ENCODE measurements around the gene SMCHD1.

The SMCHD1 gene

GRCh38 chr18:2655178-2655953 is at the start of gene SMCHD1:
TSS of gene SMCHD1 (plus strand) at chr18:2655726. CDS start at chr18:2656076, 350 bp downstream.
- peak within 1 kb of the TSS; percentile 95 for H3K9ac ChIP-seq (ENCODE audit: low read depth, low read length)
- H3K4me1 ChIP-seq (ENCODE audit: insufficient read depth, low read length) = peaks cover 15% of the 10 kb centered on the region
- H3K36me3 ChIP-seq (ENCODE audit: insufficient read depth, low read length) = no peaks in the 10 kb centered on the region
- H3K9me3 ChIP-seq (ENCODE audit: control insufficient read depth, insufficient read depth, low read length) = no peaks in the 10 kb centered on the region

- H3K36me3 ChIP-seq (ENCODE audit: insufficient read depth, low read length) = peaks cover 12% of the 10 kb centered on the region
- H3K9ac ChIP-seq (ENCODE audit: low read depth, low read length) = no peak overlapping the region
- H3K9me3 ChIP-seq (ENCODE audit: control insufficient read depth, insufficient read depth, low read length) = no peaks in the 10 kb centered on the region
- H3K4me1 ChIP-seq (ENCODE audit: insufficient read depth, low read length) = no peaks in the 10 kb centered on the region
Observed at GRCh38 chr18:2606335-2606734, 49.2 kb upstream of the SMCHD1 start.

GRCh38 chr18:2609604-2610003 is 45.9 kb upstream of the SMCHD1 start:
- no peak overlapping the region for H3K9ac ChIP-seq (ENCODE audit: low read depth, low read length)
- no peaks in the 10 kb centered on the region for H3K4me1 ChIP-seq (ENCODE audit: insufficient read depth, low read length)
- H3K9me3 ChIP-seq (ENCODE audit: control insufficient read depth, insufficient read depth, low read length) = no peaks in the 10 kb centered on the region
- peaks cover 15% of the 10 kb centered on the region for H3K36me3 ChIP-seq (ENCODE audit: insufficient read depth, low read length)

GRCh38 chr18:2610549-2610948 is 45.0 kb upstream of the SMCHD1 start:
- peaks cover 19% of the 10 kb centered on the region for H3K36me3 ChIP-seq (ENCODE audit: insufficient read depth, low read length)
- H3K9me3 ChIP-seq (ENCODE audit: control insufficient read depth, insufficient read depth, low read length) = no peaks in the 10 kb centered on the region
- H3K9ac ChIP-seq (ENCODE audit: low read depth, low read length) = no peak overlapping the region
- no peaks in the 10 kb centered on the region for H3K4me1 ChIP-seq (ENCODE audit: insufficient read depth, low read length)

GRCh38 chr18:2612996-2613395 is 42.5 kb upstream of the SMCHD1 start:
- Histone ChIP-seq H3K9me3 (ENCODE audit: control insufficient read depth, insufficient read depth, low read length) (no peaks in the 10 kb centered on the region), H3K4me1 (ENCODE audit: insufficient read depth, low read length) (no peaks in the 10 kb centered on the region), H3K9ac (ENCODE audit: low read depth, low read length) (no peak overlapping the region), H3K36me3 (ENCODE audit: insufficient read depth, low read length) (peaks cover 19% of the 10 kb centered on the region)

GRCh38 chr18:2617401-2617998 is 38.0 kb upstream of the SMCHD1 start:
- no peaks in the 10 kb centered on the region for H3K9me3 ChIP-seq (ENCODE audit: control insufficient read depth, insufficient read depth, low read length)
- peaks cover 8% of the 10 kb centered on the region for H3K36me3 ChIP-seq (ENCODE audit: insufficient read depth, low read length)
- no peak overlapping the region for H3K9ac ChIP-seq (ENCODE audit: low read depth, low read length)
- H3K4me1 ChIP-seq (ENCODE audit: insufficient read depth, low read length) = no peaks in the 10 kb centered on the region

- Histone ChIP-seq H3K9me3 (ENCODE audit: control insufficient read depth, insufficient read depth, low read length) (no peaks in the 10 kb centered on the region), H3K9ac (ENCODE audit: low read depth, low read length) (no peak overlapping the region), H3K36me3 (ENCODE audit: insufficient read depth, low read length) (peaks cover 8% of the 10 kb centered on the region), H3K4me1 (ENCODE audit: insufficient read depth, low read length) (no peaks in the 10 kb centered on the region)
Observed at GRCh38 chr18:2618009-2618408, 37.5 kb upstream of the SMCHD1 start.

- Histone ChIP-seq H3K9me3 (ENCODE audit: control insufficient read depth, insufficient read depth, low read length) (no peaks in the 10 kb centered on the region), H3K9ac (ENCODE audit: low read depth, low read length) (no peak overlapping the region), H3K36me3 (ENCODE audit: insufficient read depth, low read length) (no peaks in the 10 kb centered on the region), H3K4me1 (ENCODE audit: insufficient read depth, low read length) (no peaks in the 10 kb centered on the region)
Observed at GRCh38 chr18:2625217-2625616, 30.3 kb upstream of the SMCHD1 start.

GRCh38 chr18:2627821-2628276 is 27.7 kb upstream of the SMCHD1 start:
- no peaks in the 10 kb centered on the region for H3K4me1 ChIP-seq (ENCODE audit: insufficient read depth, low read length)
- H3K36me3 ChIP-seq (ENCODE audit: insufficient read depth, low read length) = no peaks in the 10 kb centered on the region
- no peaks in the 10 kb centered on the region for H3K9me3 ChIP-seq (ENCODE audit: control insufficient read depth, insufficient read depth, low read length)
- no peak overlapping the region for H3K9ac ChIP-seq (ENCODE audit: low read depth, low read length)

GRCh38 chr18:2629003-2629402 is 26.5 kb upstream of the SMCHD1 start:
- no peaks in the 10 kb centered on the region for H3K4me1 ChIP-seq (ENCODE audit: insufficient read depth, low read length)
- H3K9me3 ChIP-seq (ENCODE audit: control insufficient read depth, insufficient read depth, low read length) = no peaks in the 10 kb centered on the region
- no peaks in the 10 kb centered on the region for H3K36me3 ChIP-seq (ENCODE audit: insufficient read depth, low read length)
- H3K9ac ChIP-seq (ENCODE audit: low read depth, low read length) = no peak overlapping the region

- H3K9me3 ChIP-seq (ENCODE audit: control insufficient read depth, insufficient read depth, low read length) = no peaks in the 10 kb centered on the region
- no peaks in the 10 kb centered on the region for H3K4me1 ChIP-seq (ENCODE audit: insufficient read depth, low read length)
- H3K36me3 ChIP-seq (ENCODE audit: insufficient read depth, low read length) = no peaks in the 10 kb centered on the region
- no peak overlapping the region for H3K9ac ChIP-seq (ENCODE audit: low read depth, low read length)
Observed at GRCh38 chr18:2635586-2635985, 19.9 kb upstream of the SMCHD1 start.

- Histone ChIP-seq H3K4me1 (ENCODE audit: insufficient read depth, low read length) (no peaks in the 10 kb centered on the region), H3K9me3 (ENCODE audit: control insufficient read depth, insufficient read depth, low read length) (no peaks in the 10 kb centered on the region), H3K9ac (ENCODE audit: low read depth, low read length) (no peak overlapping the region), H3K36me3 (ENCODE audit: insufficient read depth, low read length) (no peaks in the 10 kb centered on the region)
Observed at GRCh38 chr18:2636126-2636631, 19.3 kb upstream of the SMCHD1 start.

- H3K9me3 ChIP-seq (ENCODE audit: control insufficient read depth, insufficient read depth, low read length) = no peaks in the 10 kb centered on the region
- H3K4me1 ChIP-seq (ENCODE audit: insufficient read depth, low read length) = no peaks in the 10 kb centered on the region
- H3K36me3 ChIP-seq (ENCODE audit: insufficient read depth, low read length) = no peaks in the 10 kb centered on the region
- H3K9ac ChIP-seq (ENCODE audit: low read depth, low read length) = no peak overlapping the region
Observed at GRCh38 chr18:2641638-2642037, 13.9 kb upstream of the SMCHD1 start.

GRCh38 chr18:2642771-2643170 is 12.8 kb upstream of the SMCHD1 start:
- Histone ChIP-seq H3K9ac (ENCODE audit: low read depth, low read length) (no peak overlapping the region), H3K9me3 (ENCODE audit: control insufficient read depth, insufficient read depth, low read length) (no peaks in the 10 kb centered on the region), H3K36me3 (ENCODE audit: insufficient read depth, low read length) (no peaks in the 10 kb centered on the region), H3K4me1 (ENCODE audit: insufficient read depth, low read length) (no peaks in the 10 kb centered on the region)

GRCh38 chr18:2644535-2644934 is 11.0 kb upstream of the SMCHD1 start:
- H3K9ac ChIP-seq (ENCODE audit: low read depth, low read length) = no peak overlapping the region
- no peaks in the 10 kb centered on the region for H3K4me1 ChIP-seq (ENCODE audit: insufficient read depth, low read length)
- H3K36me3 ChIP-seq (ENCODE audit: insufficient read depth, low read length) = no peaks in the 10 kb centered on the region
- H3K9me3 ChIP-seq (ENCODE audit: control insufficient read depth, insufficient read depth, low read length) = no peaks in the 10 kb centered on the region
